Umbilical cord (tissue), 2 donors: ENCODE results near the gene PRPH. TPM values are rescaled to one million over a fixed set of nuclear protein-coding genes. Genes with fewer than 3 reads are reported as not detected.
A peak's percentile ranks its signal among the peaks of the same experiment; 100 is the strongest.

Source experiments
- DNase-seq: peaks from one replicate; pipeline ENCODE4 v3.0.0-alpha.2; 2015; ENCODE audit warnings: low spot score
- total RNA-seq: library from RNA; depleted of rRNA; stranded (reverse); fragments of >200 nt; gene quantifications from one replicate; pipeline ENCODE4 v1.2.3, GENCODE V29; 2014; ENCODE audit warnings: low replicate concordance; ENCODE audit not compliant: insufficient read depth

The PRPH gene
- total RNA-seq, 1 donor from 2014 or later: 0.72 TPM

DNA sequence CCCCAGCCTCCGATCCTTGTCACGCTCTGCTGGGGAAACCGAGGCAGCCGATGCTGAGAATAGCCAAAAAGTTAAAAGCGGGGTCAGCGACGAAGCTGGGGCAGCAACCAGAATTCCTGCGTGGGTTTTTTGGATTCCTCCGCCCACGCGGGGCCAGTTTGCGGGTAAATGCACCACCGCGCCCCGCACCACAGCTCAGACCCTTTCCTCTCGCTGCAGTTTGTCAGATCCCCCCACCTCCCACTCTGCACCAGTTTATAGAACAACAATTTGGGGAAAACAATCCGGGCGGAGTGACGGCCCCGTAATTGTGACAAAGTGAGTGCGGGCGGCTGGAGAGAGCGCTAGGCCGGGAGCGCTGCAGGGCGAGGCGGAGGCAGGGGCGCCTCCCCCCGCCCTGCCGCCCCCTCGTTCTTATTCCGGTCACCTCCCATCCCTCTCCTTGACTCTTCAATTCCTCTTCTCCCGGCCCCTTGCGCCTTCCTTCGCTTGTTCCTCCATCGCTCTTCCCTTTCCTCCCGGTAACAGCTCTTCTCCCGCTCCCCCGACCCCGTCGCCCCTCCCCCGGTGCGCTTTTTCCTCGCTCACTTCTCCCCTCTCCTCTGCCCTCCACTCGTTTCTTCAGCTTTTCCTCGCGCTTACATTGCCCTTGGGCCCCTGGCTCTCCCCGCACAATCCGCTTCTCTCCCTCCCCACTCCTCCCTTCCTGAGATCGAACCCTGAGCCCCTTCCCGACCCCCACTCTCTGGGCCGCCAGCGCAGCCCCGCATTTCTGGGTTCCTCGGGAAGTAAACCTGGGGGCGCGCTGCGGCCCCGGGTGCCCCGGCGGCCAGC lies 51.1 kb downstream of the PRPH start:
- DNase-seq: no peak

DNA sequence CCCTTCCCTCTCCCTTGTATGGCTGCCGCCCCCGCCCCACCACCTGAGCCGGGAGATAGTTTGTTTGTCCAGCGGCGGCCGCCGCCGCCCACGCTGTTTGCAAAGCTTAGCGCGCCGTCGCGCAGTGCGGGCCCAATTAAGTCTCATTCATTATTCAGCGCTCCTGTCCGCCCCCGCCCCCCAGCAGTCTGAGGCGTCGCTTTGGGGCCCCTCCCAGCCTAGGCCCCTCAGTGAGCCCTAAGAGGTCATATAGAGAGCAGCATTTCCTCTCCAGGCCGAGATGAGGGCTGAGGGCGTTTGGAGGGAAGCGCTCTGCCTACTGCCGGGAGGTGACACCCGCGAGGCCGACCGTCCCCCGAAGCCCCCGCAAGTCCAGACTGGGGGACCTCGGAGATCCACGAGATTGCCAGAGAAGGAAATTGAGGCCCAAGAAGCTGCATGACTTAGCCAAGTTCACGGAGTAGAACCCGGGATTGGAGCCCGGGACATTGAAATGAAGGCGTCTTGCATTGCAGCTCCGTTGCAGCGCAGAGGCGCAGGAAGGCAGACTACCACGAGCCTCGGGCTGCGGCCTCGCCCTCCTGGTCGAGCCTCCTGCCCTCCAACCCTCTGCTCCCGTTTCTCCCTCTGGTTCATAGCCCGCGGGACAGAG lies 51.8 kb downstream of the PRPH start, which contains the start of gene DNAJC22:
Gene DNAJC22, plus strand, starts transcription at position 230 of the 652 bp plus-strand sequence. CDS start 1,985 bp downstream, outside the sequence.
- no peak for DNase-seq

DNA sequence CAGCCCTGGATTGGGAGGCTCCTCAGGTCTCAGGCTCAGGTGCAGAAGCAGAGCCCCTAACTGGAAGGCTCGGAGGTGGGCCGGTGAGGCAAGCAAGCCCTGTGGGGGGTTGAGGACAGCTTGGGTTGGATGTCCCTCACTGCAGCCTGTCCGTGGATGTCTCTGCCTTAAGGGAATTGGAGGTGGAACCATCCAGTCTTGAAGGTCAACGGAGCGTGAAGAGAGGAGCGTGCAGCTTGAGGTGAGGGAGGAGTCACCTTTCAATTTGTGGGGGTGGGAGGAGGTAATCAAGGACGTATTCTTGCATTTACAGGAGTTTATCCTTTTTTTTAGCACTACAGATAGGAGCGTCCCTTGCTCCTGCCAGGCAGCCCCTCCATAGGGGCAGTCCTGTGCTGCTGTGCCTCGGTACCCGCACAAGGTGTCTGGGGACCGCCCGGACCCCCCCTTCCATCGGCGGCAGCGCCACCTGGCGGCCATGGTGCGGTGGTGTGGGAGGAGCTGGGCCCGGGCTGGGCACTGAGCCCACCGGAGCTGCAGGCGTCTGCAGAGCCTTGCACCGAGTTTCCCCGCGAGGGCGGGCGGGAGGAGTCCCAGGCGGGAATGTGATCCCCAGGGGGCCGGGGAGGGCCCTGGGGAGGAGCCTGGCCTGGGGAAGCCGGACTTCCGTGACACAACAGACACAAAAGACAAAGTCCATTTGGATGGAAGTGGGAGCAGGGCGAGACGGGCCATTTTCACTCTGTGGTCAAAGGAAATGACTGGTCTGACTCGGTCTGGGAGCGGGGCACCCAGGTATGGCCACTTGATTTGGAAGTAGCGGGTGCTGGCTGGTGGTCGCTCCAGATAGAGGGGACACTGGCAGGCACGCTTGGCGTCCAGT lies 52.6 kb downstream of the PRPH start:
- DNase-seq: peak; percentile 77

Other genes starting within 250 kb of the PRPH start
- 22.4 TPM for gene KMT2D, start 234.4 kb upstream of the PRPH start, total RNA-seq
- gene RHEBL1, start 225.2 kb upstream of the PRPH start, total RNA-seq: 3.9 TPM
- 2.9 TPM for gene DHH, start 200.3 kb upstream of the PRPH start, total RNA-seq
- 64.8 TPM for gene LMBR1L, start 184.3 kb upstream of the PRPH start, total RNA-seq
- gene TUBA1B, start 163.8 kb upstream of the PRPH start, total RNA-seq: 560 TPM
- gene TUBA1A, start 106.1 kb upstream of the PRPH start, total RNA-seq: 562 TPM
- 64.3 TPM for gene TUBA1C, start 30.1 kb upstream of the PRPH start, total RNA-seq
- gene TROAP, start 28.1 kb downstream of the PRPH start, total RNA-seq: 6.3 TPM
- 1.4 TPM for gene C1QL4, start 42.0 kb downstream of the PRPH start, total RNA-seq
- 5.1 TPM for gene DNAJC22, start 51.7 kb downstream of the PRPH start, total RNA-seq
- gene SPATS2, start 72.3 kb downstream of the PRPH start, total RNA-seq: 12.3 TPM
- 0.24 TPM for gene KCNH3, start 243.9 kb downstream of the PRPH start, total RNA-seq